Urinary bladder (tissue), 4 donors: ENCODE measurements around the gene DHRS9. TPM values are rescaled to one million over a fixed set of nuclear protein-coding genes. Genes with fewer than 3 reads are reported as not detected.

Experiments
- DNase-seq: peaks from one replicate; pipeline ENCODE4 v3.0.0-alpha.2; 2015; ENCODE audit errors: extremely low spot score
- H3K27ac ChIP-seq: one replicate; pipeline ENCODE4 v1.5.1; 2013; ENCODE audit warnings: low read depth, mild to moderate bottlenecking, moderate library complexity
- H3K36me3 ChIP-seq: one replicate; pipeline ENCODE4 v1.6.1; 2013; ENCODE audit warnings: mild to moderate bottlenecking, moderate library complexity; ENCODE audit not compliant: insufficient read depth
- H3K4me1 ChIP-seq: one replicate; pipeline ENCODE4 v1.6.1; 2013; ENCODE audit warnings: mild to moderate bottlenecking, moderate library complexity; ENCODE audit not compliant: insufficient read depth
- H3K4me3 ChIP-seq: one replicate; pipeline ENCODE4 v1.5.1; 2013; ENCODE audit warnings: low read depth, low read length
- WGBS: extraction: QIAGEN DNeasy Blood & Tissue Kit; methylation state at CpG from one replicate; pipeline ENCODE4 v1.1.7; 2013; 5-methylcytosine and 5-hydroxymethylcytosine counted together
- polyA plus RNA-seq: library from polyadenylated mRNA; stranded (reverse); fragments of 200-250 nt; gene quantifications from one replicate; pipeline ENCODE4 v1.2.3, GENCODE V29; 2013
- total RNA-seq: library from RNA; depleted of rRNA; stranded (reverse); fragments of >200 nt; gene quantifications from one replicate; pipeline ENCODE4 v1.2.3, GENCODE V29; 2014
- donor health status: healthy with polysubstance abuse.
- donor health status: healthy.

The DHRS9 gene
- total RNA-seq = 0.69 TPM
- polyA plus RNA-seq = 0.54 TPM

DNA sequence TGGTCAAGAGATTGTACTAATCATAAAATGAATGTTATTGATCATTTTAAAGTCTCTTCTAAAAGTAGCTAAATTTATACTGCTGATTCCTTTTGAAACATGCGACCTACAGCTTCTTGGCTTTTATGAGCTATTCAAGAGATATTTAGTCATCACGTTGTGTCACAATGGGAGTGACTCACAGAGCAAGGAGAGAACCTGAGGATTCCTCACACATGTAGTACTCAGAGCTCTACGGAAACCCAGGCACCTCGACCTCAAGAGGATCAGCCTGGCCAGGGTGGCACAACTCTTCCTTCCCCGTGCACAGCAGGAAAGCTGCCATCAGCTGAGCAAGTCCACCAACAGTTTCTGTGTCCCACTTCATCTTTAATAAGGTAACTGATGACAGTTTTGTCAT, at the start of gene DHRS9:
DHRS9 (plus strand) TSS at position 223 of the 400 bp plus-strand sequence. CDS start 12,019 bp downstream, outside the sequence.
- Histone ChIP-seq H3K36me3 (no peaks in the 10 kb centered on the region), H3K4me1 (no peaks in the 10 kb centered on the region), H3K4me3 (no peak within 1 kb of the TSS), H3K27ac (no peak within 1 kb of the TSS)
- 56% methylated on average over 5 of the region's 5 CpGs for WGBS
- DNase-seq = no peak

DNA sequence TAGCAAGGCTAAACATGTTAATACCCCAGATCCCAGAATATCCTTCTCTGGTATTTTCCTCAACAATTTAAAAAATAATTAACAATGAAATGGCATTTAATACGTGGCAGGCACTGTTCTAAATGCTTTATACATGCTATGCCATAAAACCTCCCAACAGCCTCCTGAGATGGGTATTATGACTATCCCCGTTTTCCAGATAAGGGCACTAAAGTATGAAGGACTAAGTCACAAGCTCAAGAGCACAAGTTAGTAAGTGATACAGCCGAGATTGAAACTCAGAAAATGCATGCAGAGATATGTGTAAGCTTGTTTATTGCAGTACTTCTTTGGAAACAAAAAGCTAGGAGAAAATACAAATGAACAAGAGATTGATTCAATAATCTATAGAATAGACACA, 46.2 kb upstream of the DHRS9 start:
- Histone ChIP-seq H3K4me3 (no peak overlapping the region), H3K27ac (no peak overlapping the region), H3K36me3 (no peaks in the 10 kb centered on the region), H3K4me1 (no peaks in the 10 kb centered on the region)
- WGBS = 37% methylated on average over 3 of the region's 3 CpGs
- DNase-seq = no peak

DNA sequence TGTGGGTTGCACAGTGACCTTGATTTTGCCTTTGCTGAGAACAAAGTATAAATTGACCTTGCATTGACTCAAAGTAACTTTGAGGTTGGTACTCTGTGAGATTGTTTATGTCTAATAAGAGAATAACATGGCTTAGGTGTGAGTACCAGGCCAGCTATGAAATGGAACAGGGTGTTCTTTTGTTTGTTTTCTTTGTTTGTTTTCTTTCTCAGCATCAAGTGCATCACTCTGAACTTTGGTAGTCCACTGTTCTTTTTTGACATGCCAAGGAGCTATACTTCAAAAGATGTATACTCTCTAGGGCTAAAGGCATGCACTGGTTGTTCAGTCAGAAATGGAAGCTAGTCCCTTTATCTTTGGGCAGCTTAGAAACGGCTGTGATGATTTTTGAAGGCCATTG, 43.3 kb upstream of the DHRS9 start:
- WGBS = 60% methylated on average over 1 of the region's 1 CpG
- no peak overlapping the region for H3K4me3 ChIP-seq
- no peak for DNase-seq
- no peak overlapping the region for H3K27ac ChIP-seq
- no peaks in the 10 kb centered on the region for H3K36me3 ChIP-seq
- H3K4me1 ChIP-seq = no peaks in the 10 kb centered on the region

DNA sequence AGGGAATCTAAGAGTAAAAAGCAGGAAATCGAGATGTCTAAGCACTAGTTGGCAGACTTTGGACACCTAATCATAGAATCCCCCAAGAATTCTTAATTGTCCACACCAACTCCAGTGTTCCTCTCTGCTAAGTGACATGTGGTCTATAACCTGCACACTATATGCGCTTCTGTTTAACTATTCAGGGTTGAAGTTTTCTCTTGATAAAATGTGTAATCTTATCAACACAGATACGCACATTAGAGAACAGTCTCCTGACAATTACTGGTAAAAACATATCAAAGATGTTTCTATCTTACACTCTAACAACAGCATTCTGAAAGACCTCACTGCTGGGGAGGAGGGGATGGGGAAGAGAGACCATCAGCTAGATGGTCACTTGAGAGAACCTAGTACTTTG, 42.1 kb upstream of the DHRS9 start:
- H3K4me1 ChIP-seq = no peaks in the 10 kb centered on the region
- no peaks in the 10 kb centered on the region for H3K36me3 ChIP-seq
- DNase-seq = no peak
- H3K27ac ChIP-seq = no peak overlapping the region
- H3K4me3 ChIP-seq = no peak overlapping the region
- 64% methylated on average over 3 of the region's 3 CpGs for WGBS

GRCh38 chr2:169029341-169029740, 40.0 kb upstream of the DHRS9 start:
- no peak for DNase-seq
- Histone ChIP-seq H3K27ac (no peak overlapping the region), H3K36me3 (no peaks in the 10 kb centered on the region), H3K4me3 (no peak overlapping the region), H3K4me1 (no peaks in the 10 kb centered on the region)
- whole genome bisulfite sequencing = 60% methylated on average over 5 of the region's 5 CpGs

GRCh38 chr2:169031202-169031601, 38.2 kb upstream of the DHRS9 start, which contains the start of gene ABCB11:
ABCB11 (minus strand) TSS chr2:169031324; CDS start chr2:169018125, 13,199 bp downstream.
- Histone ChIP-seq H3K36me3 (no peaks in the 10 kb centered on the region), H3K4me3 (no peak within 1 kb of the TSS), H3K4me1 (no peaks in the 10 kb centered on the region), H3K27ac (no peak within 1 kb of the TSS)
- WGBS = 75% methylated on average over 3 of the region's 3 CpGs
- DNase-seq = no peak

DNA sequence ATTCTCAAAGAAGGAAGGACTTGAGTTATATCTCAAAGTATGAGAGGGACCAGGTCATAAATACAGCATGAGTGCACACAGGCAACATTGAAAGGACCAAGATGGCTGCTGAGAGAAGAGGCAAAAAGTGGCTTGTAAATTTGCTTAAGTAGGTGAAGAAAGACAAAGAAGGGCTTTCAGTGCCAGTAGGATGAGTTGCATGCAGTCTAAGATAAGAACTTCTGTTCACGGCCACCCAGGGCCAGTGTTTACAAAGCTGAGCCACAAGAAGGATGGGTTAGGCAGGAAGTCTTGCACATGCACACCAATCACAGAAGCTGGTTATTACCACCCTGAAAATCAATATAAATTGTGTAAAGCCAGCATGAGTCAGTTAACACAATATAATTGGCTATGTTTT, 35.1 kb upstream of the DHRS9 start:
- Histone ChIP-seq H3K27ac (no peak overlapping the region), H3K36me3 (no peaks in the 10 kb centered on the region), H3K4me3 (no peak overlapping the region), H3K4me1 (no peaks in the 10 kb centered on the region)
- no peak for DNase-seq
- 11% methylated on average over 1 of the region's 1 CpG for WGBS

DNA sequence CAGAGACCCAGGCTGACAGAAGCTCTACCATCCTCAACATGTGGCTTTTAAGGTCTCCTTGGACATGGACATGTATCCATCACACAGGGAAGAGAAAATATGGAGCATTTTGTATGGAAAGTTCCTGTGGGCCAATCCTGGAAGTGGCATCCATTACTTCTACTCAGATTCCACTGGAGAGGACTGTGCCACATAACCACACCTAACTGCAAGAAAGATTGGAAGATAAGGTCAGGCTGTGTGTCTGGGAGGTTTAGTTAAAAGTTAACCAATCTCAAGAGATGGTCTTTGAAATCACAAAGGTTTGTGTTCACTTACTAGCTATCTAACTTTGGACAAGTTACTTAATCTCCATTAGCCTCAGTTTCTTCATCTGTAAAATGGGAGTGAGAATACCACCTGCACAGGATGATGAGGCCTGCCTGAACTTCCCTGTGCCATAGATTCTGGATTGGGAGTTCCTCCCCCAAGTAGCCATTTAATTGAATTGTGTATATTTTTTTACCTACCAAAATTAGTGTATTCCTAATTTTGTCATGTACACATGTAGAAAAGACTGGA, 34.3 kb upstream of the DHRS9 start:
- no peak for DNase-seq
- H3K4me3 ChIP-seq = no peak overlapping the region
- H3K36me3 ChIP-seq = no peaks in the 10 kb centered on the region
- no peak overlapping the region for H3K27ac ChIP-seq
- H3K4me1 ChIP-seq = no peaks in the 10 kb centered on the region

- H3K4me1 ChIP-seq = no peaks in the 10 kb centered on the region
- H3K36me3 ChIP-seq = no peaks in the 10 kb centered on the region
- no peak overlapping the region for H3K4me3 ChIP-seq
- WGBS = 87% methylated on average over 1 of the region's 1 CpG
- H3K27ac ChIP-seq = no peak overlapping the region
- no peak for DNase-seq
These were observed 33.5 kb upstream of the DHRS9 start for GRCh38 chr2:169035887-169036286.

- H3K27ac ChIP-seq = no peak overlapping the region
- no peak overlapping the region for H3K4me3 ChIP-seq
- 72% methylated on average over 4 of the region's 4 CpGs for WGBS
- no peak for DNase-seq
- H3K4me1 ChIP-seq = no peaks in the 10 kb centered on the region
- H3K36me3 ChIP-seq = no peaks in the 10 kb centered on the region
These were observed 32.5 kb upstream of the DHRS9 start for GRCh38 chr2:169036736-169037440.

- Histone ChIP-seq H3K27ac (no peak overlapping the region), H3K36me3 (no peaks in the 10 kb centered on the region), H3K4me1 (no peaks in the 10 kb centered on the region), H3K4me3 (no peak overlapping the region)
- DNase-seq = no peak
- WGBS = 89% methylated on average over 2 of the region's 2 CpGs
These were observed 31.0 kb upstream of the DHRS9 start for GRCh38 chr2:169038338-169038757.

DNA sequence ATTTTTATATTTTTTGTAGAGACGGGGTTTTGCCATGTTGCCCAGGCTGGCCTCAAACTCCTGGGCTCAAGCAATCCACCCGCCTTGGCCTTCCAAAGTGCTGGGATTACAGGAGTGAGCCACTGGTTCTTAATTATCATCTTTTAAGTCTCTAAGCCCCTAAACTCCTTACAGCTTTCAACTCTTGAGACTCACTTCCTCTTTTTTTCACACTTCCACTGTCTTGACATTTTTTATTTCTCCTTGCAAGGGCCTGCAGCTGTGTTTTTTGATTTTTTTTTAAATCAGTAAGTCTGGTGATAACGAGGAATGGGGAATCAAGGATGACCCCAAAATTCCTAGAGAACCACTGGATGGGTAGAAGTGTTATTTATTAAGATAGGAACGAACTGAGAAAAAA, 29.7 kb upstream of the DHRS9 start:
- no peak for DNase-seq
- Histone ChIP-seq H3K4me1 (no peaks in the 10 kb centered on the region), H3K36me3 (no peaks in the 10 kb centered on the region), H3K27ac (no peak overlapping the region), H3K4me3 (no peak overlapping the region)
- WGBS = 72% methylated on average over 4 of the region's 4 CpGs

- Histone ChIP-seq H3K27ac (no peak overlapping the region), H3K36me3 (no peaks in the 10 kb centered on the region), H3K4me3 (no peak overlapping the region), H3K4me1 (no peaks in the 10 kb centered on the region)
- DNase-seq = no peak
- 26% methylated on average over 1 of the region's 1 CpG for WGBS
These were observed 27.8 kb upstream of the DHRS9 start for GRCh38 chr2:169041594-169041993.

DNA sequence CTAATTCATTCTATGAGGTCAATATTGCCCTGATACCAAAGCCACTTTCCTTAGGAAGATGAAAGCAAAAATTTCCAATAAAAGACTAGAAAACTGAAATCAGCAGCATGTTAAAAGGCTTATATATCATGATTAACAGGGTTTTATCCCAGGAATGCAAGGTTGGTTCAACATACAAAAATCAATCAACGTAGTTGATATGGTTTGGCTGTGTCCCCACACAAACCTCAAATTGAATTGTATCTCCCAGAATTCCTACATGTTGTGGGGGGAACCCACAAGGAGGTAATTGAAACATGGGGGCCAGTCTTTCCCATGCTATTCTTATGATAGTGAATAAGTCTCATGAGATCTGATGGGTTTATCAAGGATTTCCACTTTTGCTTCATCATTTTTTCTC, 26.5 kb upstream of the DHRS9 start:
- no peak overlapping the region for H3K27ac ChIP-seq
- no peak overlapping the region for H3K4me3 ChIP-seq
- DNase-seq = no peak
- no peaks in the 10 kb centered on the region for H3K4me1 ChIP-seq
- no peaks in the 10 kb centered on the region for H3K36me3 ChIP-seq
- 88% methylated on average over 1 of the region's 1 CpG for WGBS
